Skeletal muscle cell (primary cell): Measurements from ENCODE around the gene SHISA6.

ENCODE experiments used
- DNase-seq: peaks from one replicate; pipeline ENCODE4 v3.0.0-alpha.2; 2010; ENCODE audit warnings: low read depth
- H3K4me3 ChIP-seq: 2 replicates; pipeline ENCODE4 v1.5.1; 2011; ENCODE audit warnings: low read depth, mild to moderate bottlenecking, control low read depth, low read length, moderate library complexity

The SHISA6 gene

DNA sequence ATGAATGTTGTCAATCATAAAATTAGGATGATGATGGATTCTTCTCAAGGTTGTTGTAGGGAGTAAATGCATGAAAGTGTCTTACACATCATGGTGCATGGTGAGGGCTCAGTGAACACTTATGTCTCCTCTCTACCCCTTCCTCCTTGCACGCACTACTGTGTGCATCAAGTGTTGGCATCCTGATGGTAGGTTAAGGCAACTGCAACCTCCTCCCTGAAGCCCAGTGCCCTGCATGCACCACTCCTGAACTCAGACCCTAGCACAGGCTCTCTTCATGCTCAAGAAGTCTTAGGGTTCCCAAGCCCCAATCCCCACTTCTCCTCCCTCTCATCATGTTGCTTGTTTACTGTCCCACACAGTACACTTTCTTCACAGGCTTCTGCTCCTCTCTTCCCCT, 251.5 kb downstream of the SHISA6 start:
- H3K4me3 ChIP-seq = no peak overlapping the region
- no peak for DNase-seq

DNA sequence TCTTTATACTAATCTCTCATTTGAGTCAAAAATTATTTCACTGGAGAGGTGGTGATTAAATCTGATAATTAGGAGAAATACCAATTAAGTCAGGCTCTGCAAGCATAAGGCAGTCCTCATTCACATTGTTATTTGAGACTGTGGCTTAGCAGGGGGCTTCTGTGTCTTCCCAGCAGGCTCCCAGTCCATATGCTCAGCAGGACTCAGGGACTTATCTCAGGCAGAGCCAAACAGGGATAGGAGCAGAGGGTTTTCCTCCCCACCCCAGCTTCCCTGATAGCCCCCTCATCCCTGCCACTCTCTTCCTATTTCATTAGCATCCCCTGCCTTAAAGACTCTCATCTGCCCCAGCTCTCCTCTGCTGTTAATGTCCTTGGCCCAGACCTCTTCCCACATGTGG, 252.9 kb downstream of the SHISA6 start:
- no peak overlapping the region for H3K4me3 ChIP-seq
- no peak for DNase-seq

DNA sequence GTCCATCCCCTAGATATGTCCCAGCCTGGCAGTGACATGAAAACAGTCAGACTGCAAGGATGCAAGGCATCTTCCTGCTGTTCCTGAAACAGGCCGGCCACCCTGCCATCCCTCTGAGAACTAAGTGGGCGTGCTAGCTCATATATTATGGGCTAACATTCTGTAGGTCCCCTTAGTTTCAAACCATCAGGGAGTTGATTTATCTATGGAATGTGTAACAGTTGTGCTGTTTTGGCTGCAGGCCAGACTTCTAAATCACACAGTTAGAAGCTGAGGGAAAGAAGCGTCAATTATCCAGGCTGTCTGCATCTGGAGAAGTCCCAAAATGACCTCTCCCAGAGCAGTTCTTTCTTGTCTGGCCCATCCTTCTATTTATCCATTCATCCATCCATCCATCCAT, 254.6 kb downstream of the SHISA6 start:
- no peak for DNase-seq
- H3K4me3 ChIP-seq = no peak overlapping the region

DNA sequence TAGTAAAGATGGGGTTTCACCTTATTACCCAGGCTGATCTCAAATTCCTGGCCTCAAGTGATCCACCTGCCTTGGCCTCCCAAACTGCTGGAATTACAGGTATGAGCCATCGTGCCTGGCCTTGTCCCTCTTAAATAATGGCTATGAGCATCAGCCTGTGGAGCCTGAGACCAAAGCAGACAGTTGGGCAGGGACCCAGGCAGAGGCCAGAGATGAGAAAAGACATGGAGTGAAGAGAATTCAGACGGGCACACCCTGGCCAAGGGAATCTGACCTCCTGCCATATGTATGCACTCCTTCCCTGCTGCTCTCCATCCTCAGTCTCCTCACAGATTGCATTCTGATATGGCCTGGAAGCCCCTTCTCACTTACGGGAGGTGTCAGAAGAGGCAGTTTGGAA, 258.9 kb downstream of the SHISA6 start:
- no peak overlapping the region for H3K4me3 ChIP-seq
- no peak for DNase-seq

DNA sequence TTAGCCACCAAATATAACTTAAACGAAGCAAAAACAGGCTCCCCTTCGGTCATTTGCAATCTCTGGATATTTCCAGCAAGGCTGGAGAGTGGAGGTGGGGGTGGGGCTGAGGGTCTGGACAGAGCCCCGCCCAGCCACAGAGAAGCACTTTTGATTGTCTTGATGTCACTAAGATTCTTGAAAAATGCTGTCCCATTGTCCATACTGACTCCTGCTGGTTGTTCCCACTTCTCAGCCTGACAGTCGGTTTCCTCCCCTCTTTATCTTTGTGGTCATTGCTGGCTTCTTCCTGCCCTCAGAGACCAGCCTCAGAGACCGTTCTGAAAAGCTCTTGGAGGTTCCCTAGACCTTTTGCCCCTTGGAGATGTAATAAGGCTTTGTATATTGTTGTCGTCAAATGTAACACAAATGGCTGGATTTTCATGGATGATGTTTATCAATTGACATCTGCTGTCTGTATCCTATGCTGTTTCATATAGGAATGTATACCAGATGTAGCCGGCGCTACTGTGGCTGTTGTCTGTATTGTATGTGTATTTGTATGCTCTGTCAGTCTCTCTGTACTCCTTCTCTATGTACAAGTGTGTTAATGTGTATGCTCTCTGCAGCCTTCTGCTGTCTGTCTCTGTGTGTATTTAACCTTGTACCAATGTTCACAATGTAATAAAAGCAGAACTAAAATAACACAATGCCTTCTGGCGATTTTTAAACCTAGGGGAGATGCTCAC, 262.5 kb downstream of the SHISA6 start:
- no peak overlapping the region for H3K4me3 ChIP-seq
- DNase-seq = no peak

DNA sequence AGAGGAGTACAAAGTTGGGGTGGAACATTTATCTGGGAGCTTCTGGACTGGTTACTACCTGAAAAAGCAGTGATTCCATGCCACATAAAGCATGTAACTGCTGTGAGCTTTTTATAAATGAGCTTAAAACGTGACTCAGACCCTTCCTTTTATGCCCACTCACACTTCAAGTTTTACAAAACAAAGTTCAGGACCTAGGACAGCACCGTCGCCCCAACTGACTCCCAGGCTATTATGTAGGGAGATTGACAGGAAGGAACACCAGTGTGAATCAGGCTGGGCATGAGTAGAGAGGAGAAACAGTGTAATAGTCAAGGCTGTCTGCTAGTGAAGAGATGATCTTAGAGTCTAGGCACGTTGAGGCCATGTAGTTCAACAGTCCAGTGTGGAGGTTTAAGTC, 265.6 kb downstream of the SHISA6 start:
- H3K4me3 ChIP-seq = no peak overlapping the region
- DNase-seq = no peak

DNA sequence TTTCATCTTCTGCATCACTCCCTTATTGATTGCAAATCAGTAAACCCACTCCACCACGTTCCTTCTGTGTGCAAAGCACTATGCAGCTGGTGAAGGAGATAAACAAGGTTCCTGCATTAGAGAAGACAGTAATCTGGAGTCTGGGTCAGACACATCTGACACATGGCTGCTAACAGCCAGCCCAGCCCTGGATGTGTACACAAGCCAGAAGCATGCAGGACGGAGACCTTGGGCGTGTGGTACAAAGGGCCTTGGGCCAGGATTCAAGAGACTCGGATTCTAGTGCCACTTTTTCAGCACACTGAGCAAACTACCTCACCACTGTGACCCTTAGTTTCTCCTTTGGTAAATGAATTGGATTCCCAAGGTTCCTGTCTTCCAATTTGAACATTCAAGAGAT, 270.7 kb downstream of the SHISA6 start:
- DNase-seq = no peak
- no peak overlapping the region for H3K4me3 ChIP-seq

DNA sequence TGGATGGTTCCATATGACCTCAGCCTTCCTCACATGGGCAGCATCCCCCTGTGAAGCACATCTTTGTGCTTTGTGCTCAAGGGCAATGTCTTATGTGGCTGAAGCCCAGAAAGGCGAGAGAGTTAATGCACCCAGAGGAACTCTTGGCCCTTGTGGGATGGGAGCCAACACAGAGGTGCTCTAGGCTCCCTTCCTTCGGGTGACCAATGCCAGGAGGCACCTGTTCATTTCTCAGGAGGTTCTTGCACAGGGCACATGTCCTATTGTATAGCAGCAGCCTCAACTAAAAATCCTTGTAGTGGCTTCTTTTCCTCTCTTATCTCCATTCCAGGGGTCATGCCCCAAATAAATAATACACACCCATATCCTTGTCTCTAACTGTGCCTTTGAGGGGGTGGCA, 273.6 kb downstream of the SHISA6 start:
- DNase-seq = no peak
- no peak overlapping the region for H3K4me3 ChIP-seq

DNA sequence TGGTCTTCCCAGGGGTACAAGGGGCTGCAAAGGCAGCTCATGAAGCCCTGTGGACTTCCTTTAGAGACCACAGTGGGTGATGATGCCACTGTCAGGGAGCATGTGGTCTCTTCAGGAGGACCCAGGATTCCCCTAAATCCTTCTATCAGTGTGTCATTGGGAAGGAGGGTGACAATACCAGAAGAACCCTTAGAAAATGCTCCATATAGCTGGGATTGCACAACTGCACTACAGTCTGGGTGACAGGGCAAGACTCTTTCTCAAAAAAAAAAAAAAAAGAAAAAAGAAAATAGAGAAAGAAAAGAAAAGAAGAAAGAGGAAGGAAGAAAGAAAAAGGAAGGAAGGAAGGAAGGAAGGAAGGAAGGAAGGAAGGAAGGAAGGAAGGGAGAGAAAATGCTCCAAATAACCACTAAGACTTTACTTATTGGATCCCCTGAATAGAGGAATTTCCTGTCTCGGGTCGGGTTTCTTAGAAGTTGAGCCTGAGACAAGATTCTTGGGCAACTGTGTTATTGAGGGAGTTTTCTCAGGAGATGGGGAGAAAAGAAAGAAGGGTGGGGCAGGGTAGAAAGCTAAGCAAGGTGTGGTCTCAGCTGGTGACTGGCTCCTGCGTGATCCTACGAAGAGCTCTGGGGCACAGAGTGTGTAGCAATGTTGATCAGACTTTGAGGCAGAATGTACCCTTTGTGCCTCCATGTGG, 274.1 kb downstream of the SHISA6 start:
- no peak for DNase-seq
- no peak overlapping the region for H3K4me3 ChIP-seq

DNA sequence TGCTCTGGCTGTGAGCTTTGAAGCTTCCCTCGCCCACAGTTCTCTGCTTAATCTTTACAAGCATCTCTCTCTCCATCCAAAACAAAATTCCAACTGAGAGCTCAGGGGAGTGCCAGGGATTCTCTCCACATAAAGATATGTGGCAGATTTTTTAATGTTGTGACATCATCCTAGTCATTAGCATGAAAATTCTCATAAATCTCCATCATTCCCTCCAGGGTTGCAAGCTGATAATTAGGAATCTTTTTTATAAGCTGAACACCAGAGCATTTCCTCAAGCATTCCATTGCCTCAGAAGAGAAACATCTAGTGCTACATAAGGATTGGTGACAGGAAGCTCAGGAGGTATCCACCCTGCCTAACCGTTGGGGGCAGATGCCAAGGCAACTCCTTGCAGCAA, 274.9 kb downstream of the SHISA6 start:
- DNase-seq = no peak
- H3K4me3 ChIP-seq = no peak overlapping the region

DNA sequence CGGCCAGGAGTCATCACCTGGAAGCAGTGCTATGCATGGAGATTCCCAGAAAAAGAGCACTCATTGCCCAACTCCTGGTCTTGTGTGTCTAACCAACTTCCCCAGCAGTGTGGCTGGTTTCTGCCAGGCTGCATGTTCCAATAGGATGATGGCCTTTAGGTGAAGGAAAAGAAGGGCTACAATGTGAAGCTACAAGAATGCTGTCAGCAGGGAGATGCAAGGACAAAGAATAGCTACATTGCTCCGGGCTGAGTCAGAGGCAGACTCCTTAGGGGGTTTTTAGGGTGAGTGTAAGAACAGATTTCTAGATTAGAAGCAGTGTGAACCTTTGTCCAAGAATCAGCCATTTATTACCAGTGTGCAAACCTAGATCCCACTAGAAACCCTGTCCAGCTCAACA, 294.2 kb downstream of the SHISA6 start:
- H3K4me3 ChIP-seq = no peak overlapping the region
- no peak for DNase-seq

DNA sequence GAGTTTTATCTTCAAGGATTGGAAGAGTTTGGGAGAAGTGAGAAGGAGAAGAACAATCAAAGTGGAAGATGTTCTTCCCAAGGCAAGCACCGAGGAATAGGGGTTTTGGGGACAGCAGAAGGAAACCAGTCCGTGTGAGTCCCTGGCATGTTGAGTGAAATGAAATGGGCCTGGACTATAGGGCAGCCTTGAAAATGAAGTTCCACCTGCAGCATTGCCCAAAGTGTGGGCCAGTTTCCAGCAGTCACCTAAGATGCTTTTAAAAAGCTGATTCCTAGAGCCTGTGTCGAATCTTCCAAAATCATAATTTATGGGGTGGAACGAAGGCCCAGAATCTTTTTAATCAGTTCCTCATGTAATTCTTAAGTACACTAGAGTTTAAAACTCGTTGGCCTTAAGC, 297.4 kb downstream of the SHISA6 start:
- no peak overlapping the region for H3K4me3 ChIP-seq
- no peak for DNase-seq

DNA sequence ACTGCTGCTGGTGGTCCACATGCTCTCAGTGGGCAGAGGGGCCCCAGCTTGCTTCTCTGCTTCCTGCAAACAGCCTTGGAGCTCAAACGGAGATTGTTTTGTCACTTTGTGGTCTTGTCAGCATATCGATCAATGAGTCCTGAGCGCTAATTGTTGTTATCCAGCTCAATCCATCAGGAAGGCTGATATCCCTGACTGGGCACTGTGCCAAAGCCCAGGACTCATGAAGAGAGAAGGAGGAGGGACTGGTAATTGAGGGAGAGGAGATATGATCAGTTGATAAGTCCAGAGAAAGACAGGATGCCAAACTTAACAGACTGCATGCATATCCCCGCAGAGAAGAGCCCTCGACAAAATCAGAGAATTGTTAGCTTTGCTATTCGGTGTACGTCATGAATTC, 298.6 kb downstream of the SHISA6 start:
- no peak for DNase-seq
- no peak overlapping the region for H3K4me3 ChIP-seq

DNA sequence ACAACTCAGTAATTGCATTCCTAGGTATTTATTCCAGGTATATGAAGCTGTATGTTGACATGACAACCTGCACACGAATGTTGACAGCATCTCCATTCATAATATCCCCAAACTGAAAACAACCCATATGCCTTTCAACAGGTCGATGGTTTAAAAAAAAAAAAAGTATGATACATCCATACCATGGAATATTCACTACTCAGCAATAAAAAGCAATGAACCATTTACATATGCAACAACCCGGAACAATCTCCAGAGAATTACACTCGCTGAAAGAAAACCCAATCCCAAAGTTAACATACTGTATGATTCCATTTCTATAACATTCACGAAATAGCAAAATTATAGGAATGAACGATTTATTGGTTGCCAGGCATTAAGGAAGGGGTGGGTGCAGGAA, 304.0 kb downstream of the SHISA6 start:
- DNase-seq = no peak

DNA sequence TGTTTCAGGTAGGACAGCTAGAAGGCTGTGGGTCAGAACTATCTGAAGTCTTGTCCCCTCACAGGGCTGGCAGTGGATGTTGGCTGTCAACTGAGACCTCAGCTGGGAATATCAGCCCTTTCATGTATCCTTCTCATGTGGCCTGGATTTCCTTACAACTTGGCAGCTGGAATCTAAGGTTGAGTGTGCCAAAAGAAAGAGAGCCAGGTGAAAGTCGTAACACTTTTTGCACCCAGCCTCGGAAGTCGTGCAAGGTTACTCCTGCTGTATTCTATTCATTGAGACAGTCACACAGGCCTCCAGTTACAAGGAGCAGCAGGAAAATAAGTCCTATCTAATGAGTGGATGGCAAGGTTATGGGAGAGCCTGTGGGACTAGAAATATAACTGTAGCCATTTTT, 304.7 kb downstream of the SHISA6 start:
- H3K4me3 ChIP-seq = no peak overlapping the region

More for the DNA sequence above, 304.0 kb downstream of the SHISA6 start:
- no peak overlapping the region for H3K4me3 ChIP-seq

DNA sequence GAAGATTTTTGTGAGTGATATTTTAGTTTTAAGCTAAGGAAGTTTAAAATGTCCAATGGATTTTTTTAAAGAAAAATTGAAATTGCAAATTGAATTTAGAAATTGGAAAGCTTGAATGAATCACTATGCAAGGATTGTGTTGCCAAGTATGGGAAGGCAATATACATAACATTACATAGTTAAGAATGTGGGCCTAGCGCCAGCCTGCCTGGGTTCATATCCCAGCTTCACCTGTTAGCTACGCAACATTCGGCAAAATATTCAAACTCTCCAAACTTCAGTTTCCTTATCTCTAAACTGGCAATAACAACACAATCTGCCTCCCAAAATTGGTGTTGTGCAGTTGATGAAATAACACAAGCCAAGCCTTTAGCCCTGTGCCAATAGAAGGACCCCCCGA, 306.8 kb downstream of the SHISA6 start:
- H3K4me3 ChIP-seq = no peak overlapping the region
- no peak for DNase-seq

More for the DNA sequence above, 304.7 kb downstream of the SHISA6 start:
- DNase-seq = no peak

DNA sequence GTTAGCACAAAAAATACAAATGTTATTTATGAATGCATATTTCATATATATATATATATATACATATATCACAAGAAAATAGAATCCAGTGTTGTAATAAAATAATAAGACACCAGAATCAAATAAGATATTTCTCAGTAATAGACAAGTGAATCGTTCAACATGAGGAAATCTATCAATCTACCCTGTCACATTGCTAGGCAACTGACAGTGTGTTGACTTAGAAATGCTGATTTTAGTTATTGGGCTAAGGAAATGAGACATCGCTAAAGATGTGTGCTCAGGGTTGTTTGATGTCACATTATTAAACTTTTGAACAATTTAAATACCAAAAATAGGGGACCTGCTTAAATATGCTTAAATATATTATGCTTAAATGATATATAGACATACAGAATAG, 307.4 kb downstream of the SHISA6 start:
- DNase-seq = no peak
- H3K4me3 ChIP-seq = no peak overlapping the region

DNA sequence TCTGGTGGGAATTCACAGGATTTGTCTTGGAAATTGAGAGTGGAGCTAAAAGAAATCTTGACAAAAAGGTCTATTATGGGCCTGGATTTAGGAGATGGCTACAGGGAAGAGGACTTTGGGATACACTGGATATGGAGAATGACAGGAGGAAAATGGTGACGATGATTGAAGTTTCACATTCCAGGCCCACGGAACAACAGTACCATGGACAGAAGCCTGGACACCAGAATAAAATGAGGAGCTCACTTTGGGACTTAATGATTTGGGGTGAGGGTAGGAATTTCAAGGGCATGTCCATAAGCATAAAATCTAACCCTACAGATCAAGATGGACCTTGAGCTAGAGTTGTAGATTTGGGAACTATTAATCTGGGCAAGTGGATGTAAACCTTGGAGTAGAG, 309.4 kb downstream of the SHISA6 start:
- no peak overlapping the region for H3K4me3 ChIP-seq
- no peak for DNase-seq

DNA sequence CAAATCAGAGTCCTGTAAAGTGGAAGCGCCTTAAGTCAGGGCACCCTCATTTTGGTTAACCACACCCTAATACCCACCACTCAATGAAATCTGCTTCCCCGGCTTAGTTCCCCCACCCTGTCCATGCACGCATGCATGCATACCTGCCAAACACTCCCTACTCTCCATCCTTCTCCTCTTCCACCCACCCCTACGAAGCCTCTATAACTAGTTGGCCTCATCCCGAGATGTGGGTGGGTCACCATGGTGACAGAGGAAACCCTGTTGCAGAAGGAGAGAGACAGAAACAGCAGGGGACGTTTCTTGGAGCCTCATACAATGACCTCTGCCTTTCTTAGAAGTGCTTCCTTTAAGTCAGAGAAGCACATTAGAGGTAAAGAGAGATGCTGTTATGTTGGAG, 310.4 kb downstream of the SHISA6 start:
- no peak overlapping the region for H3K4me3 ChIP-seq
- DNase-seq = no peak

DNA sequence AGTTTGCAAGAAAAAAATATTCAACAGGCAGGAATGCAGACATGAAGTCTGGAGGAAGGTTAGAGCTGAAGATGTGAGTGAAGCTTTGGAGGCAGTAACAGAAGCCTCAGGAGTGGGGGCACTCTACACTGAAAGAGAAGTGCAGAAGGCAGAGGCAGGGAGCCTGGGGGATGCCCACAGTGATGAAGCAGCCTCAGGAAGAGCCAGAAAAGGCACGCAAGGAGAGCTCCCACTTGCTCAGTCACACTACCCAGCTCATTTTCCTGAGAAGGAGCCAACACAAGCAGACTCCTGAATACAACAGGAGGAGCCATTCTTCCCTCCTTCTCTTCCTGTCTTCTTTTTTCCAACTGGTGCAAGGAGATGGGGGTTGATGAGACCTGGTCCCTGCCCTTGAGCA, 312.1 kb downstream of the SHISA6 start:
- H3K4me3 ChIP-seq = no peak overlapping the region
- no peak for DNase-seq

DNA sequence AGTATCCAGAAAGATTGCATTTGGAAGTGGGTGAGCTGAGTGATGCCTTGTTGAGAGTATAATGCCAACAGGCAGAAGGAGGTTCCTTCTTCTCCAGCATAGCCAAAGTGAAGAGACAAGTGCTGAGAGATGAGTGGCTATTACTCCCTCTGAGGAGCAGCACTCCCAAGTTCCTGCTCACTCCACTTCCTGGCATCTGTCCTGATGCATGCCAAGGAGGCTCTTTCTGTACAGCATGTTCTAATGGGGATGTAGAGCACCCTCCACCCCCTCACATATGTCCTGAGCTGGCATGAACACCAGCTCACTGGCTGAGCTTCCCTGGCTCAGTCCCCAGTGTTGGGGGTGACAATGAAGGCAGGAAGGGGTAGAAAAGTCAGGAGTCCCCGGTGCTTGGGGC, 313.0 kb downstream of the SHISA6 start:
- DNase-seq = no peak

More for the DNA sequence above, 313.0 kb downstream of the SHISA6 start:
- no peak overlapping the region for H3K4me3 ChIP-seq
